ENCODE data around the gene AKAP8. TPM values are rescaled to one million over a fixed set of nuclear protein-coding genes. Genes with fewer than 3 reads are reported as not detected.

Gene AKAP8
- total and polyA plus RNA-seq, 2 of the 4 experiments (the other 2 are of a cell fraction), result 12.2 to 13.4 TPM

DNA sequence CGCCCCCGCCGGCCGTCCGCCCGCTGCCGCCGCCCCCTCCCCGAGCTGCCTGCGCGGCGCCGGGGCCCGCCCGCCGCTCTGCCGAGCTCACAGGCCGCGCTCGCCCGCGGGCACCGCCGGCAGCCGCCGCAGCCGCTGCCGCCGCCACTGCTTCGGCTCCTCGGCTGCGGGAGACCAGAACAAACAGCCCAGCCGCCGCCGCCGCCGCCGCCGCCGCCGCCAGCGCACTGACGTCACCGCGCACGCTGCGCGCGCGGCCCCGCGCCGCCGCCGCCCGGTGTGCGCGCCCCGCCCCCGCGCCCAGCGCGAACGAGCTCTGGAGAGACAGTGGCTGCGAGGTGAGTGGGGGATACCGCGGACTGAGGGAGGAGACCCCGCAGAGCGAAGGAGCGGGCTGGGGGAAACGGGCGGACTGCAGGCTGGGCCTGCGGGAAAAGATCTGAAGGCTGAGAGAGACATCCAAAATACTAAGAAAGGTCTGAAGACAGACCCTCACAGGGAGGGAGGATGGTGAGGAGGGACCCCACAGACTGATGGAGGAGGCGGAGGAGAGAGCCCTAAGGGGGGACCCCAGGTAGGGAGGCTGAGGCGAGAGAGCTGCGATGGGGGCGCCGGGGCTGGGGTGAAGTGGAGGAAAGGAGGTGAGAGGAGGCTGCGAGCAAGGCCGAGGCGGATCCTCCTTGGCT, 47.1 kb downstream of the AKAP8 start, which contains the start of gene BRD4:
Gene BRD4 (minus strand): TSS at position 229 of the 686 bp plus-strand sequence. CDS start 59,440 bp downstream, outside the sequence.
- H2AK5ac ChIP-seq (ENCODE audit: low read depth, low read length), result peak within 1 kb of the TSS; percentile 86
- peak within 1 kb of the TSS; percentile 69 for H2BK20ac ChIP-seq (ENCODE audit: low read depth, low read length)
- H4K8ac ChIP-seq (ENCODE audit: low read depth in 2 of 2, low read length in 2 of 2), result peak within 1 kb of the TSS; percentile 89 to 97
- H2BK120ac ChIP-seq (ENCODE audit: low read depth, low read length), result peak within 1 kb of the TSS; percentile 87
- H4K5ac ChIP-seq (ENCODE audit: low read depth, low read length), result peak within 1 kb of the TSS; percentile 91
- H3K23ac ChIP-seq (ENCODE audit: low read depth, low read length), result peak within 1 kb of the TSS; percentile 89
- in situ Hi-C loops (cut with MboI; ENCODE audit: low sequenced_read_pairs) (no loop called here), intact Hi-C loops (cut with micrococcal nuclease) (no loop called here), dilution Hi-C loops (cut with HindIII; ENCODE audit: low sequenced_read_pairs, unreplicated experiment) (no loop called here)
- peak within 1 kb of the TSS; percentile 92 for H3K4ac ChIP-seq (ENCODE audit: low read depth, low read length)
- peaks cover 14% of the 10 kb centered on the region for H3K4me1 ChIP-seq (ENCODE audit: control insufficient read depth, insufficient read depth, low read length)
- ATAC-seq (ENCODE audit: low read depth) (peak; percentile 76), DNase-seq (peak; percentile 42)
- peak within 1 kb of the TSS; percentile 93 for H3K9ac ChIP-seq (ENCODE audit: low read depth, low read length)
- H2BK5ac ChIP-seq (ENCODE audit: low read depth, low read length, poor library complexity, severe bottlenecking), result peak within 1 kb of the TSS; percentile 93
- peak within 1 kb of the TSS; percentile 8; the same call in 2 of the 3 replicates for H2BK15ac ChIP-seq (ENCODE audit: low read depth, low read length)
- no TSS peak for BruUV-seq (replicated peaks)
- no peaks in the 10 kb centered on the region for H3K27me3 ChIP-seq (ENCODE audit: control insufficient read depth, insufficient read depth, low read length)
- peak within 1 kb of the TSS; percentile 96 for H3K27ac ChIP-seq (ENCODE audit: insufficient read depth, low read length)
- H3K4me3 ChIP-seq (ENCODE audit: insufficient read depth, low read depth, low read length), result peak within 1 kb of the TSS; percentile 80
- H2AK9ac ChIP-seq (replicated peaks; ENCODE audit: low read depth, low read length, poor library complexity), result peak within 1 kb of the TSS; percentile 98
- peak within 1 kb of the TSS; percentile 90 for H4K91ac ChIP-seq (ENCODE audit: insufficient read depth, low read depth, low read length)
- ChIA-PET POLR2A (ENCODE audit: unreplicated experiment) (no interaction called here), CTCF (no interaction called here)
- H3K18ac ChIP-seq (ENCODE audit: low read depth, low read length), result peak within 1 kb of the TSS; percentile 34; the same call in 1 of the 2 replicates
- H3K9me1 ChIP-seq (ENCODE audit: insufficient read depth, low read length), result peaks cover 10% of the 10 kb centered on the region
- peaks cover 9 to 37% of the 10 kb centered on the region in 2 experiments for H3K79me1 ChIP-seq (ENCODE audit: low read depth in 1 of 2, low read length in 2 of 2)
- no peaks in the 10 kb centered on the region for H3K36me3 ChIP-seq (ENCODE audit: control insufficient read depth, insufficient read depth, low read length)
- H3K9me3 ChIP-seq (ENCODE audit: control insufficient read depth, insufficient read depth, low read length), result no peaks in the 10 kb centered on the region
- peak within 1 kb of the TSS; percentile 65 for H3K56ac ChIP-seq (ENCODE audit: extremely low read depth, insufficient read depth, low read length)
- peak within 1 kb of the TSS; percentile 92 for H3K4me2 ChIP-seq (ENCODE audit: low read depth, low read length)
- H2AFZ ChIP-seq (replicated peaks; ENCODE audit: low read length, poor library complexity), result peak within 1 kb of the TSS; percentile 97
- H3K14ac ChIP-seq (replicated peaks; ENCODE audit: low read depth, low read length), result peak within 1 kb of the TSS; percentile 99
- WGBS, 2 experiments (ENCODE audit: extremely low coverage in 2 of 2, insufficient read length in 1 of 2), result 0% methylated on average over 35 of the region's 81 CpGs; no CpG with 5 or more reads in 1 of the 2 experiments
- peaks cover 43% of the 10 kb centered on the region for H4K20me1 ChIP-seq (ENCODE audit: insufficient read depth, low read length)
- TF ChIP-seq RFX5 (IDR thresholded peaks at IDR 0.05; ENCODE audit: low read depth, low read length) (no peak), POLR2A (IDR thresholded peaks at IDR 0.05; ENCODE audit: low read depth, low read length) (0 out of 2 replicates have a peak, but pooled peaks have one; percentile 2), MAZ (IDR thresholded peaks at IDR 0.05; ENCODE audit: borderline replicate concordance, low read depth, low read length) (peak; percentile 57; the same call in 1 of the 2 replicates)

Data from IMR-90 (cell line).